ENCODE data around the gene ZNF281.
A peak's percentile ranks its signal among the peaks of the same experiment; 100 is the strongest.
"Not testable (repeated sequence)": the region's sequence is repeated elsewhere in the genome, so short reads cannot be mapped to it uniquely, and the experiment has no call there.

The ZNF281 gene

GRCh38 chr1:200428482-200429205 is 18.8 kb upstream of the ZNF281 start:
- no peak for DNase-seq

- no peak for DNase-seq
Measured at GRCh38 chr1:200427744-200428143, 17.9 kb upstream of the ZNF281 start.

- no peak for DNase-seq
Measured at GRCh38 chr1:200426196-200426595, 16.4 kb upstream of the ZNF281 start.

GRCh38 chr1:200423235-200423634 is 13.4 kb upstream of the ZNF281 start:
- DNase-seq = no peak

- no peak for DNase-seq
Measured at GRCh38 chr1:200422211-200422610, 12.4 kb upstream of the ZNF281 start.

GRCh38 chr1:200415789-200416593 is 6.2 kb upstream of the ZNF281 start:
- DNase-seq = no peak

- DNase-seq = no peak
Measured at GRCh38 chr1:200415227-200415626, 5.4 kb upstream of the ZNF281 start.

GRCh38 chr1:200414657-200415056 is 4.8 kb upstream of the ZNF281 start:
- no peak for DNase-seq

GRCh38 chr1:200413766-200414165 is 3.9 kb upstream of the ZNF281 start:
- not testable (repeated sequence) for DNase-seq

GRCh38 chr1:200411406-200412257 is 1.8 kb upstream of the ZNF281 start:
- no peak for DNase-seq

- DNase-seq = no peak
Measured at GRCh38 chr1:200410566-200410878, 686 bp upstream of the ZNF281 start.

GRCh38 chr1:200409203-200409760 is 554 bp downstream of the ZNF281 start:
- peak; percentile 33 for DNase-seq

GRCh38 chr1:200406161-200406797 is 3.6 kb downstream of the ZNF281 start:
- DNase-seq = no peak

- DNase-seq = no peak
Measured at GRCh38 chr1:200405264-200405663, 4.6 kb downstream of the ZNF281 start.

- DNase-seq = no peak
Measured at GRCh38 chr1:200401708-200402107, 8.1 kb downstream of the ZNF281 start.

GRCh38 chr1:200401263-200401662 is 8.6 kb downstream of the ZNF281 start:
- DNase-seq = no peak

GRCh38 chr1:200400556-200400955 is 9.3 kb downstream of the ZNF281 start:
- DNase-seq = no peak

GRCh38 chr1:200399860-200400259 is 10.0 kb downstream of the ZNF281 start:
- DNase-seq = no peak

- no peak for DNase-seq
Measured at GRCh38 chr1:200398373-200398772, 11.5 kb downstream of the ZNF281 start.

GRCh38 chr1:200392625-200393185 is 17.1 kb downstream of the ZNF281 start:
- DNase-seq = no peak

GRCh38 chr1:200391747-200392146 is 18.1 kb downstream of the ZNF281 start:
- DNase-seq = no peak

- DNase-seq = no peak
Measured at GRCh38 chr1:200388791-200389190, 21.0 kb downstream of the ZNF281 start.

Measured in stimulated activated CD4-positive, alpha-beta T cell treated with anti-CD3 and anti-CD28 coated beads, Interleukin-1b, Interleukin-23, amount 100 ng/mL, for 48 hours (primary cell).